Ovary (tissue), 9 donors: ENCODE results near the gene PANK1. TPM values are rescaled to one million over a fixed set of nuclear protein-coding genes. Genes with fewer than 3 reads are reported as not detected.

Source experiments
- DNase-seq, 5 donors: peaks; one replicate each; pipeline ENCODE4 v3.0.0-alpha.2; 2019 to 2020
- H3K27ac ChIP-seq, 2 donors: fragments of 200-600 bp; one replicate each; pipeline versions ENCODE4 v1.5.1 to v1.8.0; 2019 to 2022
- H3K27me3 ChIP-seq: fragments of 200-600 bp; one replicate; pipeline ENCODE4 v1.8.0; 2022
- H3K36me3 ChIP-seq: fragments of 200-600 bp; sonication (generic); one replicate; pipeline ENCODE4 v1.5.1; 2019
- H3K4me1 ChIP-seq: one replicate; pipeline ENCODE4 v1.8.1; 2013; ENCODE audit warnings: mild to moderate bottlenecking, moderate library complexity; ENCODE audit not compliant: insufficient read depth
- H3K4me3 ChIP-seq: fragments of 200-600 bp; sonication (generic); one replicate; pipeline ENCODE4 v1.5.1; 2017
- H3K9me3 ChIP-seq, 2 donors: fragments of 200-600 bp in 1 of 2; sonication (generic) in 1 of 2; one replicate each; pipeline versions ENCODE4 v1.5.1 to v1.8.1; 2013 to 2019; ENCODE audit warnings: mild to moderate bottlenecking in 1 of 2, moderate library complexity in 1 of 2
- CTCF ChIP-seq, 3 donors: fragments of 450-650 bp in 2 of 3; fragments of 200-600 bp in 1 of 3; IDR thresholded peaks; one replicate each; pipeline versions ENCODE4 v1.5.1 to v1.8.0; 2016 to 2022; ENCODE audit warnings: antibody characterized with exemption in 3 of 3, mild to moderate bottlenecking in 1 of 3
- EP300 ChIP-seq: sonication (generic); formaldehyde crosslinking; IDR thresholded peaks from one replicate; pipeline ENCODE4 v1.6.1; 2017; ENCODE audit warnings: antibody characterized with exemption
- POLR2A ChIP-seq: fragments of 450-650 bp; IDR thresholded peaks from one replicate; pipeline ENCODE4 v1.6.1; 2017; ENCODE audit warnings: antibody characterized with exemption, mild to moderate bottlenecking, moderate library complexity
- WGBS, 3 donors: extraction: QIAGEN DNeasy Blood & Tissue Kit in 1 of 3; methylation state at CpG; one replicate each; pipeline versions ENCODE4 v1.1.5 to v1.1.7; 2013 to 2017; 5-methylcytosine and 5-hydroxymethylcytosine counted together
- intact Hi-C, 4 donors: fragments of 100-400 bp; cut with DNase I; formaldehyde crosslinking; loops; one replicate each; pipeline versions ENCODE4 v1.11.0 to v1.15.1; 2022 to 2023
- polyA plus RNA-seq, 2 donors: library from polyadenylated mRNA; stranded (reverse); fragments of 200-250 nt in 1 of 2; fragments of 350-450 nt in 1 of 2; fragmentation: Illumina TruSeq in 1 of 2; extraction: RNeasy Lipid Tissue Mini Kit (QIAGEN cat#74804) in 1 of 2; gene quantifications; one replicate each; pipeline ENCODE4 v1.2.3, GENCODE V29; 2013 to 2014
- total RNA-seq, 7 donors: library from RNA; depleted of rRNA in 2 of 7; stranded (reverse); fragments of >200 nt in 2 of 7; fragmentation: NEBNext Ultra II Directional in 3 of 7; extraction: Animal tissue kit (Norgen Biotek cat#: 25700) in 3 of 7; gene quantifications; one replicate each; pipeline versions ENCODE4 v1.1.0 to v1.2.4, GENCODE V29; 2016 to 2023
- donor health status: DM: no; HTN: no; CAD: no; lungs with moderate emphysema.
- donor health status: DM: no; HTN: no; CAD: no.
- donor health status: Bipolar disorder and iron deficiency.
- donor health status: DM: yes; HTN: yes; CAD: no.
- donor health status: DM: no; HTN: no; CAD: no.
- donor health status: DM: yes; HTN: yes; CAD: no.

The PANK1 gene
- total and polyA plus RNA-seq, 9 donors: 1.7 to 6.2 (median 4.5) TPM

DNA sequence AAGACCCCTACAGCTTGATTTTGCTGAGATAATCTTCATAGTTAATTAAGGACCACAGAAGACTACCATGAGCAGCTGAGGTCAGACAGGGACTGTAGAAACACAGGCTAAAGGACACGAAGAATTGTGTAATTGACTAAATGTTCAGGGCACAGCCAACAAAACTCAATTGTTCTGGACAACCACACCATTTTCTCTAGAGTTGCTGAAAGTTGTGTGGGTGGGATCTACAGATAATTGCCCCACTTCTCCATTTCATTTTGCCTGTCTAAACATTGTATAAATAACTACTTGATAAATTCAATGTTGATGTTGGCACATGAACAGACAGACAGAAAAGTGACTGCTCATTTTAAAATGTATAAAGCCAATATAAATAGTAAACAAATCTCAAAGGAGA, 70.7 kb downstream of the PANK1 start:
- 28 to 51% (median 38%) methylated on average over 1 of the region's 1 CpG for WGBS, 3 donors

GRCh38 chr10:89567576-89568245, 77.3 kb downstream of the PANK1 start:
- TF ChIP-seq EP300 (no peak), CTCF (IDR thresholded peaks at IDR 0.05) (no peak), POLR2A (no peak)
- H3K4me3 ChIP-seq: no peak overlapping the region
- H3K27ac ChIP-seq: no peak overlapping the region
- no peaks in the 10 kb centered on the region for H3K9me3 ChIP-seq
- peaks cover 2% of the 10 kb centered on the region for H3K4me1 ChIP-seq
- 10 to 22% (median 14%) methylated on average over 3 of the region's 3 CpGs for WGBS, 3 donors
- no peaks in the 10 kb centered on the region for H3K36me3 ChIP-seq
- DNase-seq: no peak
- intact Hi-C loops: no loop called here
- no peaks in the 10 kb centered on the region for H3K27me3 ChIP-seq

More for the DNA sequence above, 70.7 kb downstream of the PANK1 start:
- TF ChIP-seq CTCF (IDR thresholded peaks at IDR 0.05) (no peak), POLR2A (no peak), EP300 (no peak)
- Histone ChIP-seq H3K27ac (no peak overlapping the region), H3K4me1 (peaks cover 4% of the 10 kb centered on the region), H3K9me3 (no peaks in the 10 kb centered on the region), H3K4me3 (no peak overlapping the region), H3K27me3 (no peaks in the 10 kb centered on the region), H3K36me3 (no peaks in the 10 kb centered on the region)
- no peak for DNase-seq
- intact Hi-C loops: no loop called here

DNA sequence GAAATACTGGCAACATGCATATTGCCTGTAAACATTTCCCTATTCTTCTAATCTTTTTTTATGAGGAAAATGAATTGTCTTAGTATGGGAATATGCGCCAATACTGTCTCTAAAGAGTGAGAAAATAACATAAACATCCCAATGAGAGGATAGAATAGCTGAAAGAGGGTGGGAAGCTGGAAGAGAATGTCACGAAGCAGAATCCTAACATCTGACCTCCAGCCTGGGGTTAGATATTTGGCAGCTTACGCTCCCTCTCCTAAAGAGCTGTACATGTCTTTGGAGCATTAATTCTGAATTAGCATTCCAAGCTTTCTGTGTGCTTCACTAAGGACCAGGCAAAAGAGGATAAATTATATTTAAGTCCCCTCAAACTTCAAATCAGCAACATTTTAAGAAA, 78.0 kb downstream of the PANK1 start:
- intact Hi-C loops: no loop called here
- no peaks in the 10 kb centered on the region for H3K36me3 ChIP-seq
- TF ChIP-seq EP300 (no peak), CTCF (IDR thresholded peaks at IDR 0.05) (no peak), POLR2A (no peak)
- no peak for DNase-seq
- H3K27me3 ChIP-seq: no peaks in the 10 kb centered on the region
- H3K4me1 ChIP-seq: peaks cover 2% of the 10 kb centered on the region
- no peak overlapping the region for H3K4me3 ChIP-seq
- WGBS, 3 donors: 33 to 68% (median 46%) methylated on average over 3 of the region's 3 CpGs
- H3K27ac ChIP-seq: no peak overlapping the region
- H3K9me3 ChIP-seq: no peaks in the 10 kb centered on the region

- 18 to 29% (median 21%) methylated on average over 10 of the region's 10 CpGs for WGBS, 3 donors
- H3K36me3 ChIP-seq: no peaks in the 10 kb centered on the region
- no peak overlapping the region for H3K27ac ChIP-seq
- intact Hi-C loops: no loop called here
- TF ChIP-seq POLR2A (no peak), CTCF (IDR thresholded peaks at IDR 0.05) (no peak), EP300 (no peak)
- no peak overlapping the region for H3K4me3 ChIP-seq
- H3K9me3 ChIP-seq: no peaks in the 10 kb centered on the region
- DNase-seq: no peak
- peaks cover 2% of the 10 kb centered on the region for H3K4me1 ChIP-seq
- H3K27me3 ChIP-seq: no peaks in the 10 kb centered on the region
Observed at GRCh38 chr10:89566095-89566950, 78.7 kb downstream of the PANK1 start.
